Neural cell (in vitro differentiated cells): Measurements from ENCODE around the gene SYTL3. TPM values are rescaled to one million over a fixed set of nuclear protein-coding genes. Genes with fewer than 3 reads are reported as not detected.

Experiments used
- H2AFZ ChIP-seq: fragments of 200-600, 300-800 bp; sonication (generic), shearing (Covaris generic); 2 replicates; pipeline ENCODE4 v1.6.0; 2014; ENCODE audit warnings: low read depth, mild to moderate bottlenecking, antibody characterized with exemption, low read length, moderate library complexity
- H3F3A ChIP-seq: fragments of 200-600 bp; shearing (Covaris generic); 2 replicates; pipeline ENCODE4 v1.6.1; 2016; ENCODE audit warnings: mild to moderate bottlenecking, moderate library complexity, mixed read lengths, antibody characterized with exemption, low read length; ENCODE audit not compliant: insufficient read depth, poor library complexity, severe bottlenecking
- H3K27ac ChIP-seq: fragments of 200-600, 300-800 bp; sonication (generic), shearing (Covaris generic); 2 replicates; pipeline ENCODE4 v1.5.1; 2014; ENCODE audit warnings: mild to moderate bottlenecking, low read length, moderate library complexity
- H3K27me3 ChIP-seq: fragments of 300-800, 200-600 bp; sonication (generic), shearing (Covaris generic); 2 replicates; pipeline ENCODE4 v1.6.0; 2014; ENCODE audit warnings: mild to moderate bottlenecking, low read depth, low read length, moderate library complexity; ENCODE audit not compliant: insufficient read depth
- H3K36me3 ChIP-seq: fragments of 300-800, 200-600 bp; sonication (generic), shearing (Covaris generic); 2 replicates; pipeline ENCODE4 v1.5.1; 2014; ENCODE audit warnings: mild to moderate bottlenecking, antibody characterized with exemption, low read length, moderate library complexity; ENCODE audit not compliant: insufficient read depth
- H3K4me2 ChIP-seq: fragments of 300-800, 200-600 bp; sonication (generic), shearing (Covaris generic); 2 replicates; pipeline ENCODE4 v1.6.0; 2014; ENCODE audit warnings: mild to moderate bottlenecking, low read length
- H3K4me3 ChIP-seq: fragments of 300-800, 200-600 bp; sonication (generic), shearing (Covaris generic); 2 replicates; pipeline ENCODE4 v1.5.1; 2014; ENCODE audit warnings: mild to moderate bottlenecking, low read length, moderate library complexity
- H3K79me2 ChIP-seq: fragments of 200-600 bp; shearing (Covaris generic); replicated peaks from 2 replicates; pipeline ENCODE4 v1.6.0; 2014; ENCODE audit warnings: mild to moderate bottlenecking, low read length, moderate library complexity; ENCODE audit not compliant: insufficient read depth
- H3K9ac ChIP-seq: fragments of 300-800, 200-600 bp; sonication (generic), shearing (Covaris generic); 2 replicates; pipeline ENCODE4 v1.6.1; 2016; ENCODE audit warnings: mild to moderate bottlenecking, low read length, mixed read lengths
- H3K9me2 ChIP-seq: fragments of 200-600 bp; shearing (Covaris generic); 2 replicates; pipeline ENCODE4 v1.6.1; 2016; ENCODE audit warnings: mild to moderate bottlenecking, low read length, mixed read lengths; ENCODE audit not compliant: insufficient read depth
- H3K9me3 ChIP-seq: fragments of 200-600, 300-800 bp; sonication (generic), shearing (Covaris generic); 2 replicates; pipeline ENCODE4 v1.6.1; 2016; ENCODE audit warnings: mild to moderate bottlenecking, mixed run types, low read length, moderate library complexity, mixed read lengths
- H4K20me1 ChIP-seq: fragments of 200-600 bp; shearing (Covaris generic); 2 replicates; pipeline ENCODE4 v1.6.1; 2016; ENCODE audit warnings: mild to moderate bottlenecking, mixed run types; ENCODE audit not compliant: insufficient read depth
- CTCF ChIP-seq: fragments of 450-650 bp; IDR thresholded peaks from 2 replicates; pipeline ENCODE4 v1.5.1; 2014; ENCODE audit warnings: antibody characterized with exemption, mild to moderate bottlenecking, moderate library complexity; ENCODE audit not compliant: poor library complexity, severe bottlenecking
- EP300 ChIP-seq: fragments of 450-650 bp; conservative IDR thresholded peaks from 2 replicates; pipeline ENCODE4 v1.6.1; 2014; ENCODE audit warnings: antibody characterized with exemption, mild to moderate bottlenecking, moderate library complexity; ENCODE audit not compliant: poor library complexity, severe bottlenecking
- EZH2 ChIP-seq: fragments of 200-600, 300-800 bp; shearing (Covaris generic), sonication (generic); IDR thresholded peaks from 2 replicates; pipeline ENCODE4 v1.6.1; 2014; ENCODE audit warnings: antibody characterized with exemption, low read length, borderline replicate concordance, mild to moderate bottlenecking; ENCODE audit not compliant: insufficient read depth, poor library complexity, severe bottlenecking
- MXI1 ChIP-seq: fragments of 450-650 bp; conservative IDR thresholded peaks from 2 replicates; pipeline ENCODE4 v1.6.1; 2014; ENCODE audit warnings: antibody characterized with exemption, mild to moderate bottlenecking; ENCODE audit not compliant: poor library complexity, severe bottlenecking
- POLR2AphosphoS5 ChIP-seq: IDR thresholded peaks from 2 replicates; pipeline ENCODE4 v1.6.1; 2012
- RAD21 ChIP-seq: fragments of 450-650 bp; conservative IDR thresholded peaks from 2 replicates; pipeline ENCODE4 v1.6.1; 2014; ENCODE audit warnings: antibody characterized with exemption, mild to moderate bottlenecking, moderate library complexity
- REST ChIP-seq: IDR thresholded peaks from 2 replicates; pipeline ENCODE4 v1.6.1; 2012; ENCODE audit warnings: borderline replicate concordance
- SMC3 ChIP-seq: fragments of 450-650 bp; conservative IDR thresholded peaks from 2 replicates; pipeline ENCODE4 v1.6.1; 2014; ENCODE audit warnings: antibody characterized with exemption, mild to moderate bottlenecking, moderate library complexity; ENCODE audit not compliant: poor library complexity
- TAF1 ChIP-seq: IDR thresholded peaks from 2 replicates; pipeline ENCODE4 v1.6.1; 2012; ENCODE audit warnings: low read depth
- polyA plus RNA-seq: library from polyadenylated mRNA; depleted of rRNA; stranded (reverse); fragments of >200 nt; gene quantifications from 2 replicates; pipeline ENCODE4 v1.2.3, GENCODE V29; 2014

Gene SYTL3
- polyA plus RNA-seq, 1 donor from 2014 or later: 2.1 TPM

- H3K9me3 ChIP-seq: no peaks in the 10 kb centered on the region
- no peak for TF ChIP-seq POLR2AphosphoS5
- TF ChIP-seq SMC3: no peak
- TF ChIP-seq REST: no peak
- no peak for TF ChIP-seq MXI1
- TF ChIP-seq TAF1: no peak
- TF ChIP-seq CTCF: no peak
- TF ChIP-seq EP300: no peak
- TF ChIP-seq EZH2: no peak
- no peak for TF ChIP-seq RAD21
- no peak overlapping the region for H2AFZ ChIP-seq
These were observed 16.9 kb downstream of the SYTL3 start for GRCh38 chr6:158666628-158667359.

GRCh38 chr6:158667360-158667981, 17.6 kb downstream of the SYTL3 start:
- Histone ChIP-seq H3K36me3 (no peaks in the 10 kb centered on the region), H3K9ac (no peak overlapping the region), H3K9me2 (no peaks in the 10 kb centered on the region), H3K4me2 (no peak overlapping the region), H3K79me2 (no peaks in the 10 kb centered on the region), H3K27ac (no peak overlapping the region), H3F3A (no peaks in the 10 kb centered on the region), H2AFZ (no peak overlapping the region), H4K20me1 (no peaks in the 10 kb centered on the region), H3K4me3 (no peak overlapping the region), H3K27me3 (no peaks in the 10 kb centered on the region), H3K9me3 (no peaks in the 10 kb centered on the region)
- no peak for TF ChIP-seq MXI1
- TF ChIP-seq EZH2: no peak
- no peak for TF ChIP-seq CTCF
- no peak for TF ChIP-seq RAD21
- TF ChIP-seq EP300: no peak
- no peak for TF ChIP-seq SMC3
- TF ChIP-seq POLR2AphosphoS5: no peak
- TF ChIP-seq REST: no peak
- TF ChIP-seq TAF1: no peak

More at GRCh38 chr6:158666628-158667359, 16.9 kb downstream of the SYTL3 start:
- Histone ChIP-seq H3K4me3 (no peak overlapping the region), H3K27ac (no peak overlapping the region), H3K9me2 (no peaks in the 10 kb centered on the region), H4K20me1 (no peaks in the 10 kb centered on the region), H3K79me2 (no peaks in the 10 kb centered on the region), H3K27me3 (no peaks in the 10 kb centered on the region), H3K9ac (no peak overlapping the region), H3F3A (no peaks in the 10 kb centered on the region), H3K4me2 (no peak overlapping the region), H3K36me3 (no peaks in the 10 kb centered on the region)
